Measurements from ENCODE around the gene GAD2. TPM values are rescaled to one million over a fixed set of nuclear protein-coding genes. Genes with fewer than 3 reads are reported as not detected.

The GAD2 gene
- total RNA-seq, 2 experiments from 2014 or later: not detected

- Histone ChIP-seq H3K4me3 (ENCODE audit: low read depth, low read length, poor library complexity, severe bottlenecking) (peak overlapping the region; percentile 66), H3K4me1 (ENCODE audit: insufficient read depth, low read length, poor library complexity, severe bottlenecking) (peaks cover 63% of the 10 kb centered on the region), H2AFZ (ENCODE audit: low read length) (peak overlapping the region; percentile 78), H4K20me1 (ENCODE audit: insufficient read depth, low read length) (no peaks in the 10 kb centered on the region), H3K4me2 (ENCODE audit: low read length) (peak overlapping the region; percentile 66), H3K9me3 (ENCODE audit: low read length) (no peaks in the 10 kb centered on the region), H3K36me3 (ENCODE audit: insufficient read depth, low read length) (no peaks in the 10 kb centered on the region), H3K27ac (ENCODE audit: low read depth, low read length, poor library complexity, severe bottlenecking) (peak overlapping the region; percentile 88), H3K79me2 (ENCODE audit: insufficient read depth, low read depth, low read length) (peaks cover 17% of the 10 kb centered on the region; the same call in 1 of the 2 replicates), H3K9me2 (ENCODE audit: insufficient read depth, low read length) (no peaks in the 10 kb centered on the region)
- ChIA-PET POLR2A (interaction anchor here (0.7 to 1.2 kb wide), 3 partner anchors 20 to 1631 kb away, joined by 3 to 5 read pairs (median 5); no protein-coding TSS in a partner anchor), CTCF (ENCODE audit: unreplicated experiment) (no interaction called here)
- intact Hi-C loops (cut with micrococcal nuclease; ENCODE audit: unreplicated experiment): loop anchor here (1.0 to 2.0 kb wide), 3 partner anchors 63 to 410 kb away; partner anchors contain the start of gene APBB1IP
- no peak for TF ChIP-seq EZH2phosphoT487 (IDR thresholded peaks at IDR 0.05; ENCODE audit: borderline replicate concordance, low read depth, low read length)
- TF ChIP-seq CTCF (conservative IDR thresholded peaks at IDR 0.05; ENCODE audit: low read length): no peak
- DNase-seq (ENCODE audit: low spot score): peak; percentile 95
- BruUV-seq (replicated peaks): no TSS peak
Measured at GRCh38 chr10:26310361-26310760, 93.8 kb downstream of the GAD2 start.

DNA sequence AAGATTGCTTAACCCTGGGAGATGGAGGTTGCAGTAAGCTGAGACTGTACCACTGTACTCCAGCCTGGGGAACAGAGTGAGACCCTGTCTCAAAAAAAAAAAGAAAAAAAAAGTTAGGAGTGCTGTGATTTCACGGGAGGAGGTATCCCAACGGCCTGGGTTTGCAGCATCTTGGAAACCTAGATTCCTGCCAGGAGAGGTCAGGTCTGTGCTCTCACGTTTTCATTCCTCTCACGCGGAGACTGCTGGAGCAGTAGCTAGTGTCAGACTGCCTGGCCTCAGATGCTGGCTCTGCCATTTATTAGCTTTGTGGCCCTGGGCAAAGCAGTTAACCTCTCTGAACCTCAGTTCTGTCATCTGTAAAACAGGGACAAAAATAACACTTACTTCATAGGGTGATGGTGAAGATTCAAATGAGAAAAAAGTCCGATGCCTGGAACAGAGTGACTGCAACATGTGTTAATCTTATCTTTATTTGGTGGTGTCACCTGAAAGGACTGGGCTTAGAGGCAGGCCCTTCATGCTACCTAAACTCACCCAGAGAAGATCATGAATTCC, 94.9 kb downstream of the GAD2 start:
- ChIA-PET CTCF (ENCODE audit: unreplicated experiment) (interaction anchor here (1.0 kb wide), 1 partner anchor 130 kb away, joined by 3 read pairs; no protein-coding TSS in a partner anchor), POLR2A (interaction anchor here (1.0 kb wide), 1 partner anchor 10 kb away, joined by 4 read pairs; no protein-coding TSS in a partner anchor)
- peak overlapping the region; percentile 66 for H3K4me3 ChIP-seq (ENCODE audit: low read depth, low read length, poor library complexity, severe bottlenecking)
- H4K20me1 ChIP-seq (ENCODE audit: insufficient read depth, low read length): no peaks in the 10 kb centered on the region
- H3K9me3 ChIP-seq (ENCODE audit: low read length): no peaks in the 10 kb centered on the region
- intact Hi-C loops (cut with micrococcal nuclease; ENCODE audit: unreplicated experiment): loop anchor here (2.0 kb wide), 1 partner anchor 411 kb away; no protein-coding TSS in a partner anchor
- no peaks in the 10 kb centered on the region for H3K9me2 ChIP-seq (ENCODE audit: insufficient read depth, low read length)
- no peaks in the 10 kb centered on the region for H3K36me3 ChIP-seq (ENCODE audit: insufficient read depth, low read length)
- H3K4me2 ChIP-seq (ENCODE audit: low read length): peak overlapping the region; percentile 66
- BruUV-seq (replicated peaks): no TSS peak
- H2AFZ ChIP-seq (ENCODE audit: low read length): peak overlapping the region; percentile 78
- H3K27ac ChIP-seq (ENCODE audit: low read depth, low read length, poor library complexity, severe bottlenecking): peak overlapping the region; percentile 88
- peak; percentile 53 for DNase-seq (ENCODE audit: low spot score)
- 0 out of 2 replicates have a peak, but pooled peaks have one; percentile 32 for TF ChIP-seq CTCF (conservative IDR thresholded peaks at IDR 0.05; ENCODE audit: low read length)
- TF ChIP-seq EZH2phosphoT487 (IDR thresholded peaks at IDR 0.05; ENCODE audit: borderline replicate concordance, low read depth, low read length): no peak
- peaks cover 63% of the 10 kb centered on the region for H3K4me1 ChIP-seq (ENCODE audit: insufficient read depth, low read length, poor library complexity, severe bottlenecking)
- H3K79me2 ChIP-seq (ENCODE audit: insufficient read depth, low read depth, low read length): peaks cover 17% of the 10 kb centered on the region; the same call in 1 of the 2 replicates

All from OCI-LY7 (cell line).